22Rv1 (cell line): ENCODE data around the gene COL7A1.
"Not testable (repeated sequence)": the region's sequence is repeated elsewhere in the genome, so short reads cannot be mapped to it uniquely, and the experiment has no call there.

Source experiments
- H3K27ac ChIP-seq: fragments of 450-650 bp; 2 replicates; pipeline ENCODE4 v1.5.1; 2017
- ZFX ChIP-seq: fragments of 450-650 bp; IDR thresholded peaks from 2 replicates; pipeline ENCODE4 v1.6.1; 2017; ENCODE audit warnings: antibody characterized with exemption, borderline replicate concordance
- TF ChIP-seq, protein P1 (sequence below): fragments of 450-650 bp; IDR thresholded peaks from 2 replicates; pipeline ENCODE4 v1.5.1; 2017; ENCODE audit warnings: mild to moderate bottlenecking

The COL7A1 gene

DNA sequence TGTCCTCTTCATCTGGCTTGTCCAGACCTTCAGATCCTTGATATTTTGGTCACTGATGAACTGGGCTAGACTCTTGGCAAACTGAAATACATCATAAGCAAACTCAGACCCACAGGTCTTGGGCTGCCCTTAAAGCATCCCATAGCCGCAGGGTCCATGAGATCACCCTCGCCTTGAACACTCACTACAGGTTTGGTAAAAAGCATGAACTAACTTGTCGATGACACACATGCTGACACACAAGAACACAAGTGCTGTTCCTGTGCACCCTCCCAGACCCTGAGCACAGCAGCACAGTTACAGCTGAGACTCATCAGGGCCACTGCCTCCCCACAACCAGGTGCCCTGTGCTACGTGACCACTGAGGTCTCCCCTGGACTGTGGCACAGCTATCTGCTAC, 59.6 kb downstream of the COL7A1 start:
- H3K27ac ChIP-seq: no peak overlapping the region
- TF ChIP-seq, protein P1, sequence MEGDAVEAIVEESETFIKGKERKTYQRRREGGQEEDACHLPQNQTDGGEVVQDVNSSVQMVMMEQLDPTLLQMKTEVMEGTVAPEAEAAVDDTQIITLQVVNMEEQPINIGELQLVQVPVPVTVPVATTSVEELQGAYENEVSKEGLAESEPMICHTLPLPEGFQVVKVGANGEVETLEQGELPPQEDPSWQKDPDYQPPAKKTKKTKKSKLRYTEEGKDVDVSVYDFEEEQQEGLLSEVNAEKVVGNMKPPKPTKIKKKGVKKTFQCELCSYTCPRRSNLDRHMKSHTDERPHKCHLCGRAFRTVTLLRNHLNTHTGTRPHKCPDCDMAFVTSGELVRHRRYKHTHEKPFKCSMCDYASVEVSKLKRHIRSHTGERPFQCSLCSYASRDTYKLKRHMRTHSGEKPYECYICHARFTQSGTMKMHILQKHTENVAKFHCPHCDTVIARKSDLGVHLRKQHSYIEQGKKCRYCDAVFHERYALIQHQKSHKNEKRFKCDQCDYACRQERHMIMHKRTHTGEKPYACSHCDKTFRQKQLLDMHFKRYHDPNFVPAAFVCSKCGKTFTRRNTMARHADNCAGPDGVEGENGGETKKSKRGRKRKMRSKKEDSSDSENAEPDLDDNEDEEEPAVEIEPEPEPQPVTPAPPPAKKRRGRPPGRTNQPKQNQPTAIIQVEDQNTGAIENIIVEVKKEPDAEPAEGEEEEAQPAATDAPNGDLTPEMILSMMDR: no peak
- TF ChIP-seq ZFX: no peak

DNA sequence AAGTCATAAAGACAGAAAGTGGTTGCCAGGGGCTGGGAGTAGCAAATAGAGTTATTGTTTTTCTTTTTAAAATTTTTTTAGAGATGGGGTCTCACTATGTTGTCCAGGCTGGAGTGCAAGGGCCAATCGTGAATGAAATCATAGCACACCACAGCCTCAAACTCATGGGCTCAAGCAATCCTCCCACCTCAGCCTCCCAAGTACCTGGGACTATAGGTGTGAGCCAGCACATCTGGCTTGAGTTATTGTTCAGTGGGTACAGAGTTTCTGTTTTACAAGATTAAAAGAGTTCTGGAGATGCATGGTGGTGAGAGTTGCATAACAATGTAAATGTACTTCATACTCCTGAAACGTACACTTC, 62.2 kb downstream of the COL7A1 start:
- no peak for TF ChIP-seq ZFX
- TF ChIP-seq, protein P1: no peak
- no peak overlapping the region for H3K27ac ChIP-seq

DNA sequence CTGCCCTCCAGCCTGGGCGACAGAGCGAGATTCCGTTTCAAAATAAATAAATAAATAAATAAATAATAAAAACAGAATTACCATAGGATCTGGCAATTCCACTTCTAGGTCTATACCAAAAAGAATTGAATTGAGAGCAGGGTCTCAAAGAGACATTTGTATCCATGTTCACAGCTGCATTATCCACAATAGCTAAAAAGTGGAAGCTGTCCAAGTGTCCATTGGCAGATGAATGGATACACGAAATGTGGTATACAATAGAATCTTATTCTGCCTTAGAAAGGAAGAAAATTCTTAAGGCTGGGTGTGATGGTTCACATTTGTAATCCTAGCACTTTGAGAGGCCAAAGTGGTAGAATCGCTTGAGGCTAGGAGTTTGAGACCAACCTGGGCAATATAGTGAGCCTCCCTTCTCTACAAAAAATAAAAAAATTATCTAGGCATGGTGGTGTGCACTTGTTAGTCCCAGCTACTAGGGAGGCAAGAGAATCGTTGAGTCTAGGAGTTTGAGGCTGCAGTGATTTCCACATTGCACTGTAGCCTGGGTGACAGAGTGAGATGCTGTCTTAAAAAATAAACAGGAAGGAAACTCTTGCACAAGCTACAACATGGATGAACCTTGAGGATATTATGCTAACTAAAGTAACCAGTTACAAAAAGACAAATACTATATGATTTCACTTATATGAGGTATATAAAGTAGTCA, 62.7 kb downstream of the COL7A1 start:
- no peak for TF ChIP-seq ZFX
- TF ChIP-seq, protein P1: no peak
- no peak overlapping the region for H3K27ac ChIP-seq

DNA sequence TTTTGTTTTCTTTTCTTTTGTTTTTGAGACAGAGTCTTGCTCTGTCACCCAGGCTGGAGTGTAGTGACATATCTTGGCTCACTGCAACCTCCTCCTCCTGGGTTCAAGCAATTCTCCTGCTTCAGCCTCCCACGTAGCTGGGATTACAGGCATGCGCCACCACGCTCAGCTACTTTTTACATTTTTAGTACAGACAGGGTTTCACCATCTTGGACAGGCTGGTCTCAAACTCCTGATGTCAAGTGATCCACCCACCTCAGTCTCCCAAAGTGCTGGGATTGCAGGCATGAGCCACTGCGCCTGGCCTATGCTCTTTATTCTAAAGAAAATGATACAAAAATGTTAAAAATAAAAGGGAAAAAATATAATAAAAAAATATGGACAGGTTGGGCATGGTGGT, 64.4 kb downstream of the COL7A1 start:
- H3K27ac ChIP-seq: not testable (repeated sequence)

DNA sequence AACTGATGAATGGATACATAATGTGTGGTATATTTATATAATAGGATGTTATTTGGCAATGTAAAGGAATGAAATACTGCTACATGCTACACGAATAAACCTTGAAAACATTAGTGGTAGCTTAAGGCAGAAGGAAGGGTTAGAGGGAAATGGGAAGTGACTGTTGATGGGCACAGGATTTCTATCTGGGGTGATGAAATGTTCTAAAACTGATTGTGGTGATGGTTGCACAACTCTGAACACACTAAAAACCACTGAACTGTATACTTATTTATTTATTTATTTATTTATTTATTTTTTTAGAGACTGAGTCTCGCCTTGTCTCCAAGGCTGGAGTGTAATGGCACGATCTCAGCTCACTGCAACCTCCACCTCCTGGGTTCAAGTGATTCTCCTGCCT, 66.4 kb downstream of the COL7A1 start:
- H3K27ac ChIP-seq: no peak overlapping the region
- TF ChIP-seq, protein P1: no peak
- no peak for TF ChIP-seq ZFX

DNA sequence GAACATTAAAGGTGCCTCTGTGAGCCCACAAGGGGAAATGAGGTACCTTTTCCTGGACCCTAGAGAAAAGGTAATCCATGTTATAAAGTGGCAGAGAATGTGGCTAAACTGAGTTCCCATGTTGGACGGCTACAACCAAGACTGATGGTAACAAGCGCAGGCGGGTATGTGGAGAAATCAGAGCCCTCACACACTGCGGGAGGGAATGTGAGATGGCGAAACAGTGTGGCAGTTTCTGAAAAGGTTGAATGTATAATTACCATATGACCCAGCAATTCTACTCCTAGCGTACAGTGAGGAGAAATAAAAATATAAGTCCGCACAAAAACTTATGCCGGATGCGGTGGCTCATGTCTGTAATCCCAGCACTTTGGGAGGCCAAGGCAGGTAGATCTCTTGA, 67.1 kb downstream of the COL7A1 start:
- TF ChIP-seq, protein P1: no peak
- no peak for TF ChIP-seq ZFX
- no peak overlapping the region for H3K27ac ChIP-seq

DNA sequence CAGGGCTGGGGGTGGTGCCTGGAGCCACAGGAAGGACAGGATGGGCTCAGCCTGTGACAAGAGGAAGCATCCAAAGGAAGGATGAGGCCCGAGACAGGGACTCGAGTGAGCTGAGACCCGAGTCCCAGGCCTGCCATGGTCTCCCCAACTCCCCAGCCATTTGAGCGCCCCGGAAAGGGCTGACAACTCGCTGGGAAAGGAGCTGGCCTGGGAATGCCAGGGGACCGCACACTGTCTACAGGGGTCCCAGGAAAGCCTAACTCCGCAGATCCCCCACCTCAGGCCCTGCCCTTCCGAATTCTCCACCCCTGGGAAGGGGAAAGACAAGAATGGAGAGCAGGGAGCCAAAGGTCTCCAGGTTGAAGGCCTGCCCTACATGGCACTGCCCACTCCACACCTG, 70.2 kb downstream of the COL7A1 start:
- no peak overlapping the region for H3K27ac ChIP-seq
- TF ChIP-seq ZFX: no peak
- TF ChIP-seq, protein P1: no peak

DNA sequence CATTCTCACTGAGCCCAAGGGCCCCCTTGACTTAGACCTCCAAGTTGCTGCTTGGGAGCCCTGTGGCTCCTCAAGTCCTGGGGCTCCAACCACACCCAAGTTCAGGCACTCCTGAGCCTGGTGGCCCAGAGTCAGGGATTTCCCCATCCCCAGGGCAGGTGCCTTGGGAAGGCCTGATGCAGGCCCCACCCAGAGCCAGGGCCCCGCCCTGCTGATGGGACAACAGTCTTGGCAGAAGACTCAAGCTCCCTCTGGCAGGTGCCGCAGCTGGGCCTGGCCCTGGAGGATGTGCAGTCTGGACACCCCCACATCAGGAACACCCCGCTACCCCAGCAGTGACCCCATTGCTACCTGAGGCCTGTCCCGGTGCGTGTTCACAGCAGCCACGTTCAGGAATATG, 73.5 kb downstream of the COL7A1 start:
- H3K27ac ChIP-seq: no peak overlapping the region
- TF ChIP-seq ZFX: no peak
- TF ChIP-seq, protein P1: no peak
